DND-41 (cell line): Measurements from ENCODE around the gene FTO.

ENCODE experiments used
- ATAC-seq: fragments of 200-7000 bp; cut with Tn5 transposase; 3 replicates; pipeline ENCODE4 v1.9.1; 2021; ENCODE audit warnings: low read depth; ENCODE audit not compliant: insufficient read depth
- DNase-seq: peaks from one replicate; pipeline ENCODE4 v3.0.0-alpha.2; 2020
- H2AFZ ChIP-seq: 2 replicates; pipeline ENCODE4 v1.6.0; 2012; ENCODE audit warnings: low read depth, low read length
- H3K27ac ChIP-seq: 2 replicates; pipeline ENCODE4 v1.5.1; 2012; ENCODE audit warnings: low read length, inconsistent platforms
- H3K27me3 ChIP-seq: fragments of 200-600 bp; sonication (generic); 2 replicates; pipeline ENCODE4 v1.6.0; 2012; ENCODE audit warnings: low read length, mild to moderate bottlenecking, inconsistent platforms; ENCODE audit not compliant: insufficient read depth, poor library complexity
- H3K36me3 ChIP-seq: 2 replicates; pipeline ENCODE4 v1.5.1; 2012; ENCODE audit warnings: low read length, inconsistent platforms; ENCODE audit not compliant: insufficient read depth
- H3K4me1 ChIP-seq: 2 replicates; pipeline ENCODE4 v1.5.1; 2012; ENCODE audit warnings: mild to moderate bottlenecking, low read length; ENCODE audit not compliant: insufficient read depth
- H3K4me2 ChIP-seq: 2 replicates; pipeline ENCODE4 v1.6.0; 2012; ENCODE audit warnings: mild to moderate bottlenecking, moderate library complexity, low read length, inconsistent platforms; ENCODE audit not compliant: insufficient read depth
- H3K4me3 ChIP-seq, 2 experiments: fragments of 200-600 bp in 1 of 2; shearing (Covaris generic) in 1 of 2; 2 replicates each; pipeline ENCODE4 v1.5.1; 2012 to 2016; ENCODE audit warnings: inconsistent platforms in 2 of 2, low read length in 2 of 2, mild to moderate bottlenecking in 2 of 2, low read depth in 1 of 2, moderate library complexity in 1 of 2
- H3K79me2 ChIP-seq: 2 replicates; pipeline ENCODE4 v1.6.0; 2012; ENCODE audit warnings: low read length, inconsistent platforms; ENCODE audit not compliant: insufficient read depth
- H3K9ac ChIP-seq: 2 replicates; pipeline ENCODE4 v1.6.0; 2012; ENCODE audit warnings: low read depth, mild to moderate bottlenecking, inconsistent platforms, low read length, moderate library complexity
- H3K9me3 ChIP-seq: 2 replicates; pipeline ENCODE4 v1.5.1; 2012; ENCODE audit warnings: low read length, moderate library complexity, mild to moderate bottlenecking, inconsistent platforms; ENCODE audit not compliant: insufficient read depth, severe bottlenecking
- H4K20me1 ChIP-seq: 2 replicates; pipeline ENCODE4 v1.6.0; 2012; ENCODE audit warnings: low read length; ENCODE audit not compliant: insufficient read depth
- CTCF ChIP-seq: IDR thresholded peaks from 2 replicates; pipeline ENCODE4 v1.5.1; 2012; ENCODE audit warnings: borderline replicate concordance, low read length, moderate library complexity, mild to moderate bottlenecking; ENCODE audit not compliant: poor library complexity, severe bottlenecking; ENCODE audit errors: extremely low read depth
- EZH2 ChIP-seq: IDR thresholded peaks from 3 replicates; pipeline ENCODE4 v1.6.1; 2012; ENCODE audit warnings: borderline replicate concordance, low read depth, mild to moderate bottlenecking, moderate library complexity, low read length, inconsistent platforms; ENCODE audit not compliant: severe bottlenecking

FTO gene

GRCh38 chr16:53913920-53914319 lies 210.0 kb downstream of the FTO start:
- no peak overlapping the region for H2AFZ ChIP-seq
- H3K36me3 ChIP-seq: no peaks in the 10 kb centered on the region
- H3K27me3 ChIP-seq: no peaks in the 10 kb centered on the region
- H3K9me3 ChIP-seq: no peaks in the 10 kb centered on the region
- TF ChIP-seq EZH2 (no peak), CTCF (no peak)
- H3K4me3 ChIP-seq: peak overlapping the region; percentile 10 to 51; a peak in 3 of 4 replicates
- peak; percentile 54 for DNase-seq
- no peaks in the 10 kb centered on the region for H4K20me1 ChIP-seq
- H3K27ac ChIP-seq: peak overlapping the region; percentile 95
- H3K4me1 ChIP-seq: peaks cover 57% of the 10 kb centered on the region
- ATAC-seq: peak; percentile 79
- peak overlapping the region; percentile 57 for H3K9ac ChIP-seq
- peaks cover 7% of the 10 kb centered on the region for H3K79me2 ChIP-seq
- peak overlapping the region; percentile 74 for H3K4me2 ChIP-seq

- Histone ChIP-seq H3K9ac (peak overlapping the region; percentile 57), H3K4me2 (peak overlapping the region; percentile 74), H2AFZ (0 out of 2 replicates have a peak overlapping the region, but pooled peaks have one; percentile 31), H4K20me1 (no peaks in the 10 kb centered on the region), H3K4me1 (peaks cover 57% of the 10 kb centered on the region), H3K27ac (peak overlapping the region; percentile 95), H3K36me3 (no peaks in the 10 kb centered on the region), H3K79me2 (peaks cover 7% of the 10 kb centered on the region), H3K9me3 (no peaks in the 10 kb centered on the region), H3K4me3 (peak overlapping the region in 1 of 2 experiments; percentile 51; a peak in 2 of 4 replicates), H3K27me3 (no peaks in the 10 kb centered on the region)
- TF ChIP-seq EZH2: no peak
- TF ChIP-seq CTCF: no peak
- ATAC-seq (no peak), DNase-seq (no peak)
These were observed 210.8 kb downstream of the FTO start for GRCh38 chr16:53914736-53915135.

GRCh38 chr16:53915452-53916160 lies 211.7 kb downstream of the FTO start:
- H2AFZ ChIP-seq: no peak overlapping the region
- TF ChIP-seq EZH2: no peak
- no peak overlapping the region for H3K4me2 ChIP-seq
- H3K4me1 ChIP-seq: peaks cover 53% of the 10 kb centered on the region
- H3K9me3 ChIP-seq: no peaks in the 10 kb centered on the region
- no peaks in the 10 kb centered on the region for H3K36me3 ChIP-seq
- no peak for DNase-seq
- no peaks in the 10 kb centered on the region for H4K20me1 ChIP-seq
- no peak overlapping the region for H3K4me3 ChIP-seq
- no peaks in the 10 kb centered on the region for H3K27me3 ChIP-seq
- H3K79me2 ChIP-seq: peaks cover 7% of the 10 kb centered on the region
- ATAC-seq: no peak
- no peak overlapping the region for H3K9ac ChIP-seq
- H3K27ac ChIP-seq: peak overlapping the region; percentile 36

- no peaks in the 10 kb centered on the region; the same call in 1 of the 2 replicates for H3K79me2 ChIP-seq
- H3K36me3 ChIP-seq: no peaks in the 10 kb centered on the region
- no peak overlapping the region for H3K27ac ChIP-seq
- no peak overlapping the region for H2AFZ ChIP-seq
- ATAC-seq (no peak), DNase-seq (no peak)
- H3K9me3 ChIP-seq: no peaks in the 10 kb centered on the region
- H3K4me3 ChIP-seq: no peak overlapping the region
- no peak overlapping the region for H3K4me2 ChIP-seq
- no peaks in the 10 kb centered on the region for H3K27me3 ChIP-seq
- no peaks in the 10 kb centered on the region for H4K20me1 ChIP-seq
- no peak overlapping the region for H3K9ac ChIP-seq
- peaks cover 42% of the 10 kb centered on the region for H3K4me1 ChIP-seq
- no peak for TF ChIP-seq EZH2
- TF ChIP-seq CTCF: no peak
These were observed 217.0 kb downstream of the FTO start for GRCh38 chr16:53920988-53921387.
